ENCODE results near the gene AGFG1.
A peak's percentile ranks its signal among the peaks of the same experiment; 100 is the strongest.
"Not testable (repeated sequence)": the region's sequence is repeated elsewhere in the genome, so short reads cannot be mapped to it uniquely, and the experiment has no call there.

Gene AGFG1

GRCh38 chr2:227503433-227504406 is 31.8 kb downstream of the AGFG1 start:
- no peak for DNase-seq

- no peak for DNase-seq
These were observed 32.7 kb downstream of the AGFG1 start for GRCh38 chr2:227504700-227505099.

GRCh38 chr2:227506456-227506855 is 34.5 kb downstream of the AGFG1 start:
- DNase-seq = no peak

- no peak for DNase-seq
These were observed 36.0 kb downstream of the AGFG1 start for GRCh38 chr2:227507963-227508362.

- DNase-seq = no peak
These were observed 37.1 kb downstream of the AGFG1 start for GRCh38 chr2:227509076-227509475.

- no peak for DNase-seq
These were observed 38.1 kb downstream of the AGFG1 start for GRCh38 chr2:227509824-227510619.

- no peak for DNase-seq
These were observed 38.6 kb downstream of the AGFG1 start for GRCh38 chr2:227510620-227510958.

- no peak for DNase-seq
These were observed 39.4 kb downstream of the AGFG1 start for GRCh38 chr2:227511239-227511930.

- no peak for DNase-seq
These were observed 40.0 kb downstream of the AGFG1 start for GRCh38 chr2:227511955-227512354.

GRCh38 chr2:227513113-227513512 is 41.2 kb downstream of the AGFG1 start:
- no peak for DNase-seq

- no peak for DNase-seq
These were observed 43.8 kb downstream of the AGFG1 start for GRCh38 chr2:227515742-227516141.

- no peak for DNase-seq
These were observed 45.8 kb downstream of the AGFG1 start for GRCh38 chr2:227517724-227518123.

GRCh38 chr2:227518278-227518865 is 46.4 kb downstream of the AGFG1 start:
- DNase-seq = not testable (repeated sequence)

- not testable (repeated sequence) for DNase-seq
These were observed 49.2 kb downstream of the AGFG1 start for GRCh38 chr2:227521178-227521577.

- no peak for DNase-seq
These were observed 52.7 kb downstream of the AGFG1 start for GRCh38 chr2:227524665-227525064.

GRCh38 chr2:227527351-227527750 is 55.4 kb downstream of the AGFG1 start:
- no peak for DNase-seq

- no peak for DNase-seq
These were observed 56.8 kb downstream of the AGFG1 start for GRCh38 chr2:227528803-227529202.

GRCh38 chr2:227529871-227530270 is 57.9 kb downstream of the AGFG1 start:
- DNase-seq = no peak

GRCh38 chr2:227534714-227535113 is 62.8 kb downstream of the AGFG1 start:
- no peak for DNase-seq

- peak; percentile 56 for DNase-seq
These were observed 64.5 kb downstream of the AGFG1 start for GRCh38 chr2:227536445-227536844.

GRCh38 chr2:227539465-227539956 is 67.6 kb downstream of the AGFG1 start:
- no peak for DNase-seq

GRCh38 chr2:227540352-227540751 is 68.4 kb downstream of the AGFG1 start:
- DNase-seq = not testable (repeated sequence)

- no peak for DNase-seq
These were observed 74.0 kb downstream of the AGFG1 start for GRCh38 chr2:227545990-227546389.

All from NCI-H1105 treated with DMSO at 0.1 percent for 48 hours (cell line).